Duodenal mucosa (tissue), 2 donors: ENCODE measurements around the gene MYEOV.

Experiments
- H3K27ac ChIP-seq: one replicate; pipeline ENCODE4 v1.7.0; 2013; ENCODE audit warnings: low read depth, low read length
- H3K27me3 ChIP-seq, 2 donors: one replicate each; pipeline ENCODE4 v1.7.0; 2013; ENCODE audit warnings: low read length in 2 of 2, control low read depth in 1 of 2; ENCODE audit not compliant: insufficient read depth in 2 of 2, control insufficient read depth in 1 of 2
- H3K36me3 ChIP-seq, 2 donors: one replicate each; pipeline ENCODE4 v1.7.0; 2013; ENCODE audit warnings: low read length in 2 of 2, control low read depth in 1 of 2; ENCODE audit not compliant: insufficient read depth in 2 of 2, control insufficient read depth in 1 of 2
- H3K4me1 ChIP-seq, 2 donors: one replicate each; pipeline ENCODE4 v1.7.0; 2013; ENCODE audit warnings: low read length in 2 of 2, control low read depth in 1 of 2; ENCODE audit not compliant: insufficient read depth in 2 of 2, control insufficient read depth in 1 of 2
- H3K4me3 ChIP-seq, 2 donors: one replicate each; pipeline ENCODE4 v1.7.0; 2013; ENCODE audit warnings: low read length in 2 of 2, low read depth in 1 of 2
- H3K9ac ChIP-seq, 2 donors: one replicate each; pipeline ENCODE4 v1.7.0; 2013; ENCODE audit warnings: low read length in 2 of 2, low read depth in 1 of 2
- H3K9me3 ChIP-seq, 2 donors: one replicate each; pipeline ENCODE4 v1.7.0; 2013; ENCODE audit warnings: low read length in 2 of 2, control low read depth in 1 of 2; ENCODE audit not compliant: control insufficient read depth in 1 of 2

The MYEOV gene

DNA sequence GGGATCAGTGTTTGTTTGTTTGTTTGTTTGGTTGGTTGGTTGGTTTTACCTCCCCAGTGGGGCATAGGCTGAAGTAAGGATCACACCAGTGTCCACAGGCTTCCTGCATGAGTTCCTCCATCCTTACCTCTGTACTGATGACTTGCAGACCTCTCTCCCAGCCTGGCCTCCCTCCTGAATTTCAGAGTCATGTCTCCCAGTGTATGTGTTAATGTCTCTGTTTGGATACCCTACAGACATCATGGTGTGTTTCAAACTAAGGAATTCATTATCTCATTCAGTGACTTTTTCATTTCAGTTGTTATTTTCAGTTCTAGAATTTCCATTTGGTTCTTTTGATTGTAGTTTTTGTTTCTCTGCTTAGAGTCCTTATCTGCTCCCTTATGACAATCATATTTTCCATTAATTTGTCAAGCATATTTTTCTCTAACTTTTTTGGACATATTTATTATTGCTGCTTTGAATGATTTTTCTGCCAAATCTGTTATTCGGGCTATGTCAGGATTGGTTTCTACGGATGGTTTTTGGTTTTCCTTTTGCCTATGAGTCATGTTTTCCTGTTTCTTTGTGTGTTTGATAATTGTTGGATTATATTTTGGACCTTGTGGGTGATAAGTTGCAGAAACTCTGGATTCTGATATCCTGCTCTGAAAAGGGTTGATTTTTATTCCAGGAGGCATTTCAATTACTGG is 23.6 kb downstream of the MYEOV start:
- Histone ChIP-seq H3K27me3 (no peaks in the 10 kb centered on the region), H3K9me3 (no peaks in the 10 kb centered on the region), H3K27ac (no peak overlapping the region), H3K4me1 (peaks cover 0 to 2% of the 10 kb centered on the region in 2 donors), H3K36me3 (no peaks in the 10 kb centered on the region), H3K4me3 (no peak overlapping the region), H3K9ac (no peak overlapping the region)

DNA sequence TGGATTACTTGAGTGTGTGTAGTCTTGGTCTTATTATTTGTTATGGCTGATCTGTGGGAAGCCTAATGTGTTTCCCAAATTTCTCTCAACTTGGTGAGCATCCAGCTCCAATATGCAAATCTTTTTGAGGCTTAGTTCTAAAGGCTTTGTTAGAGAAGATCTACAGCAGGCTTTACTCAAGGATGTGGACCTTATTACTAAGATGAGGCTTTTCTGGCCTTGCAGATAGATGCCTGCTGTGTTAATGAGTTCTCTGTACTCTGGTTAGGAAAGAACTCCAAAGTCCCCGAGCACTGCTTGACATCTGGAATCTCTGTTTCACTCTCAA is 24.1 kb downstream of the MYEOV start:
- H3K4me3 ChIP-seq: no peak overlapping the region
- H3K27me3 ChIP-seq: no peaks in the 10 kb centered on the region
- H3K27ac ChIP-seq: no peak overlapping the region
- no peaks in the 10 kb centered on the region for H3K9me3 ChIP-seq
- no peaks in the 10 kb centered on the region for H3K4me1 ChIP-seq
- H3K36me3 ChIP-seq: no peaks in the 10 kb centered on the region
- H3K9ac ChIP-seq: no peak overlapping the region

- Histone ChIP-seq H3K36me3 (no peaks in the 10 kb centered on the region), H3K27ac (no peak overlapping the region), H3K9me3 (no peaks in the 10 kb centered on the region), H3K27me3 (no peaks in the 10 kb centered on the region), H3K4me3 (no peak overlapping the region), H3K9ac (no peak overlapping the region), H3K4me1 (no peaks in the 10 kb centered on the region)
These were observed 25.5 kb downstream of the MYEOV start for GRCh38 chr11:69319255-69320106.

DNA sequence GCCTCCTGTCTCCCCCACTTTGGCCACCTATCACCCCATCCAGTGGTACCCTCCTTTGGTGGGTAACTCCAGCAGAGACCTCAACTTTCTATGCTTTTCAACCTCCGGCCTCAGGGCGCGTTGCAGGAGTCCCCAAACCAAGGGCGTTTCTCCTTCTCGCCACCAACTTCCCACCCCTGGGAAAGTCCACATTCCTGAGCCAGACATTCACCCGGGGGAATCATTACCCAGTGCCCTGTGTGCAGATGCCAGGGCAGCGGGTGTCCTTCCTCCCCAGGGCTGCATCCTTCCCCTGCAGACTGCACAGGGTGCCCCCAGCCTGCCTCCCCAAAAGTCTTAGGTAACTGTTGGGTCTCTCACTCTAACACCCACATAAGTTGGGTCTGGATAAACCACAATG is 26.4 kb downstream of the MYEOV start:
- H3K27me3 ChIP-seq: no peaks in the 10 kb centered on the region
- no peak overlapping the region for H3K27ac ChIP-seq
- no peak overlapping the region for H3K9ac ChIP-seq
- no peak overlapping the region for H3K4me3 ChIP-seq
- H3K9me3 ChIP-seq: no peaks in the 10 kb centered on the region
- no peaks in the 10 kb centered on the region for H3K36me3 ChIP-seq
- no peaks in the 10 kb centered on the region for H3K4me1 ChIP-seq

- H3K9ac ChIP-seq: no peak overlapping the region
- no peak overlapping the region for H3K4me3 ChIP-seq
- H3K27me3 ChIP-seq: no peaks in the 10 kb centered on the region
- no peaks in the 10 kb centered on the region for H3K9me3 ChIP-seq
- H3K27ac ChIP-seq: no peak overlapping the region
- no peaks in the 10 kb centered on the region for H3K4me1 ChIP-seq
- H3K36me3 ChIP-seq: no peaks in the 10 kb centered on the region
These were observed 27.1 kb downstream of the MYEOV start for GRCh38 chr11:69320756-69321741.

GRCh38 chr11:69321877-69322361 is 28.0 kb downstream of the MYEOV start:
- H3K9ac ChIP-seq: no peak overlapping the region
- H3K27me3 ChIP-seq: no peaks in the 10 kb centered on the region
- no peaks in the 10 kb centered on the region for H3K36me3 ChIP-seq
- no peak overlapping the region for H3K4me3 ChIP-seq
- no peak overlapping the region for H3K27ac ChIP-seq
- H3K9me3 ChIP-seq: no peaks in the 10 kb centered on the region
- H3K4me1 ChIP-seq: no peaks in the 10 kb centered on the region

- Histone ChIP-seq H3K9me3 (no peaks in the 10 kb centered on the region), H3K4me1 (no peaks in the 10 kb centered on the region), H3K27me3 (no peaks in the 10 kb centered on the region), H3K27ac (no peak overlapping the region), H3K9ac (no peak overlapping the region), H3K36me3 (no peaks in the 10 kb centered on the region), H3K4me3 (no peak overlapping the region)
These were observed 31.5 kb downstream of the MYEOV start for GRCh38 chr11:69325446-69325845.

GRCh38 chr11:69326622-69327219 is 32.8 kb downstream of the MYEOV start:
- H3K9ac ChIP-seq: no peak overlapping the region
- H3K4me1 ChIP-seq: no peaks in the 10 kb centered on the region
- H3K27me3 ChIP-seq: no peaks in the 10 kb centered on the region
- no peaks in the 10 kb centered on the region for H3K36me3 ChIP-seq
- no peak overlapping the region for H3K27ac ChIP-seq
- H3K4me3 ChIP-seq: no peak overlapping the region
- no peaks in the 10 kb centered on the region for H3K9me3 ChIP-seq

GRCh38 chr11:69327741-69328191 is 33.8 kb downstream of the MYEOV start:
- H3K9me3 ChIP-seq: no peaks in the 10 kb centered on the region
- H3K4me1 ChIP-seq: no peaks in the 10 kb centered on the region
- no peak overlapping the region for H3K4me3 ChIP-seq
- no peaks in the 10 kb centered on the region for H3K36me3 ChIP-seq
- no peak overlapping the region for H3K27ac ChIP-seq
- no peak overlapping the region for H3K9ac ChIP-seq
- H3K27me3 ChIP-seq: no peaks in the 10 kb centered on the region
